ENCODE data around the gene SYT8.

Gene SYT8

DNA sequence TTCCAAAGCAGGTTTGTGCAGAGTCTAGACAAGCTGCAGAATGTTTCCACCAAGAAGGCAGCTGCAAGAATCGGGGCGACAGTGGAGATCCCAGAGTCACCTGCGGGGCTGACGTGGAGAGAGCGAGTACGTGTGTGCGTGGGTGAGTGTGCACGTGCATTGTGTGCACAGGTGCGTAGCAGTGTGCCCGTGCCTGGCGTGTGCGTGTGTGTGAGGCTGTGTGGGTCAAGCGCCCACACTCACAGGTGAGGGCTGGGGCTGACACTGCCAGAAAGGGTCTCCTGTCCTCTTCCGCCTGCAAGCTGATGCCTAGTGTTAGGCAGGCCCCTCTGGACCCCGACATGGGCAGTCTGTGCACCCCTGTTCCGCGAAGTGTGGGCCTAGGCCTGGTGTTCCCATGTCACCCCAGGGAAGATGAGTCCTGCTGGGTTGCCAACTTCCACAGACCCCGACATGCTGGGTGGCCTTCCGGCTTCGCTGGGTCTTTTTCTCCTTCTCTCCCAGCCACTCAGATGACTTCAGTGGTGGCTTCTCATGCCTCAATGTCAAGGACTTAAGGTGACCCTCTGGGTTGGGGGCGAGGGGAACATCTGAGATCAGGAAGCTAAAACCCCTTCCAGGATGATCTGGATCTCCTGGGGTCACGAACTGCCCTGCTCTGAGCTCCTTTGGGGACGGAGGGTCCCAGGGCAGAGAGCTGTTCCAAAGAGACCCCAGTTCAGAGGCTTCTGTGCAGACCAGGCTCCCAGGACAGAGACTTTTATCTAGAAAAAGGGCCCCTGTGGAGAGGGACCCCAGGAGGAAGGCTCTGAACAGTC is 10.4 kb upstream of the SYT8 start:
- Mint-ChIP-seq H3K4me1 (ENCODE audit: low read depth) (no peaks in the 10 kb centered on the region), H3K27ac (no peak overlapping the region), H3K4me3 (no peak overlapping the region), H3K27me3 (ENCODE audit: low read depth) (no peaks in the 10 kb centered on the region), H3K9me3 (peaks cover 4% of the 10 kb centered on the region), H3K36me3 (ENCODE audit: low read depth) (no peaks in the 10 kb centered on the region)
- DNase-seq (ENCODE audit: low spot score), result no peak

- Mint-ChIP-seq H3K27ac (no peak overlapping the region), H3K9me3 (peaks cover 3% of the 10 kb centered on the region), H3K36me3 (ENCODE audit: low read depth) (no peaks in the 10 kb centered on the region), H3K27me3 (ENCODE audit: low read depth) (no peaks in the 10 kb centered on the region), H3K4me1 (ENCODE audit: low read depth) (no peaks in the 10 kb centered on the region), H3K4me3 (no peak overlapping the region)
- no peak for DNase-seq (ENCODE audit: low spot score)
Observed at GRCh38 chr11:1825039-1825740, 9.6 kb upstream of the SYT8 start.

GRCh38 chr11:1825785-1826451 is 8.9 kb upstream of the SYT8 start:
- Mint-ChIP-seq H3K27me3 (ENCODE audit: low read depth) (no peaks in the 10 kb centered on the region), H3K27ac (no peak overlapping the region), H3K9me3 (no peaks in the 10 kb centered on the region)

GRCh38 chr11:1826552-1827094 is 8.2 kb upstream of the SYT8 start:
- H3K36me3 Mint-ChIP-seq (ENCODE audit: low read depth), result no peaks in the 10 kb centered on the region
- no peak for DNase-seq (ENCODE audit: low spot score)
- no peak overlapping the region for H3K4me3 Mint-ChIP-seq
- no peaks in the 10 kb centered on the region for H3K9me3 Mint-ChIP-seq
- no peak overlapping the region for H3K27ac Mint-ChIP-seq
- no peaks in the 10 kb centered on the region for H3K27me3 Mint-ChIP-seq (ENCODE audit: low read depth)
- H3K4me1 Mint-ChIP-seq (ENCODE audit: low read depth), result no peaks in the 10 kb centered on the region

More at GRCh38 chr11:1825785-1826451, 8.9 kb upstream of the SYT8 start:
- H3K4me3 Mint-ChIP-seq, result no peak overlapping the region
- DNase-seq (ENCODE audit: low spot score), result no peak
- H3K36me3 Mint-ChIP-seq (ENCODE audit: low read depth), result no peaks in the 10 kb centered on the region
- no peaks in the 10 kb centered on the region for H3K4me1 Mint-ChIP-seq (ENCODE audit: low read depth)

GRCh38 chr11:1827095-1827813 is 7.5 kb upstream of the SYT8 start:
- no peaks in the 10 kb centered on the region for H3K27me3 Mint-ChIP-seq (ENCODE audit: low read depth)
- peaks cover 3% of the 10 kb centered on the region for H3K4me1 Mint-ChIP-seq (ENCODE audit: low read depth)
- H3K9me3 Mint-ChIP-seq, result no peaks in the 10 kb centered on the region
- no peaks in the 10 kb centered on the region for H3K36me3 Mint-ChIP-seq (ENCODE audit: low read depth)
- H3K27ac Mint-ChIP-seq, result no peak overlapping the region
- no peak overlapping the region for H3K4me3 Mint-ChIP-seq
- DNase-seq (ENCODE audit: low spot score), result no peak

DNA sequence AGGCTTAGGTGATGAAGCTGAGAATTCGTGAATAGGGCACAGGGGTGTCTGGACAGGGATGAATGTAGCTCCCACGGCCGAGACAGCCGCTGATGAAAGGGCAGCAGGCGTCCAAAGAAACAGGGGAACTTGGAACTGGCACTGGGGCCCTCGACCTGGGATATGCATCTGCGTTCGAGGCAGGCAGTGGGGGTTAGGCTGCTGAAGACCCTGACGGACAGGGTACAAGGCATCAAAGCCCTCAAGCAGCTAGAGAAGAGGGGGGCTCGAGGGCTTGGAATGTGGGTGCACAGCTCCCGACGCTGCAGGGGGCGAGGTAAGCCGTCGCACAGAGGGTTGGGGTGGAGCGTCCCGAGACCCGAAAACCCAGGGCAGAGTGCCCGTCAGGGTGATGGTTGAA is 6.9 kb upstream of the SYT8 start:
- no peak overlapping the region for H3K27ac Mint-ChIP-seq
- DNase-seq (ENCODE audit: low spot score), result no peak
- no peak overlapping the region for H3K4me3 Mint-ChIP-seq
- H3K4me1 Mint-ChIP-seq (ENCODE audit: low read depth), result peaks cover 3% of the 10 kb centered on the region
- H3K36me3 Mint-ChIP-seq (ENCODE audit: low read depth), result no peaks in the 10 kb centered on the region
- no peaks in the 10 kb centered on the region for H3K9me3 Mint-ChIP-seq
- no peaks in the 10 kb centered on the region for H3K27me3 Mint-ChIP-seq (ENCODE audit: low read depth)

DNA sequence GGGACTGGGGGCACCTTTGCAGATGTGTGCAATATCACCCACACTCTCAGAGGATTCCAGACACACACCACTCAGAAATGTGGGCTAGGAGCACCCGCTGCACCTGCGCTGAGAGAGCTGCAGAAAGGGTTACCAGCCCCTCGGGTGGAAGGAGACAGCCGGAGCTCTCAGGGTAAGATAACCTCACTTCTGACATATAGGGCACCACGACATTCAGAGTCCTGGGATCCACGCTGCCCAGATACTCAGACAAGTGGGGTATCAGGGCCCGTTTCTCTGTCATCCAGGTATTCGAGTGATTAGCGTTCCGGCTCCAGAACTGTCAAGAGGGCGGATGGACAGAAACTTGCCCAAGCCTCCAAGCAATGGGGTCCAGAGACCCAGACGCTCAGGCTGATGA is 6.2 kb upstream of the SYT8 start:
- H3K36me3 Mint-ChIP-seq (ENCODE audit: low read depth), result no peaks in the 10 kb centered on the region
- H3K27me3 Mint-ChIP-seq (ENCODE audit: low read depth), result no peaks in the 10 kb centered on the region
- no peak overlapping the region for H3K27ac Mint-ChIP-seq
- DNase-seq (ENCODE audit: low spot score), result no peak
- H3K4me1 Mint-ChIP-seq (ENCODE audit: low read depth), result peaks cover 3% of the 10 kb centered on the region
- no peaks in the 10 kb centered on the region for H3K9me3 Mint-ChIP-seq
- H3K4me3 Mint-ChIP-seq, result no peak overlapping the region

- no peak for DNase-seq (ENCODE audit: low spot score)
- H3K4me3 Mint-ChIP-seq, result no peak overlapping the region
- no peak overlapping the region for H3K27ac Mint-ChIP-seq
- no peaks in the 10 kb centered on the region for H3K36me3 Mint-ChIP-seq (ENCODE audit: low read depth)
- H3K27me3 Mint-ChIP-seq (ENCODE audit: low read depth), result no peaks in the 10 kb centered on the region
- no peaks in the 10 kb centered on the region for H3K9me3 Mint-ChIP-seq
- H3K4me1 Mint-ChIP-seq (ENCODE audit: low read depth), result peaks cover 3% of the 10 kb centered on the region
Observed at GRCh38 chr11:1829039-1829820, 5.6 kb upstream of the SYT8 start.

DNA sequence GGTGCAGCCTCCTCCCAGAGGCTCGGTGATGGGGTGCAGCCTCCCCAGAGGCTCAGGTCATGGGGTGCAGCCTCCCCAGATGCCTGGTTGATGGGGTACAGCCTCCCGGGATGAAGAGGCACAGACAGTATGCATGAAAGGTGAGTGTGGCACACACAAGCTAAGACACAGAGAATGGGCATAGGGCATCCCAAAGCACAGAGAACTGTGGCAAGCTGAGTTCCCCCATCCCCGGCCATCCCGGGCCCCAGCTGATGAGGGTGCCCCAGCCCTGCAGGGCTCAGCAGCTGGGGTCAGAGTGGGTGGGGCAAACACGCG is 4.8 kb upstream of the SYT8 start:
- H3K27me3 Mint-ChIP-seq (ENCODE audit: low read depth), result no peaks in the 10 kb centered on the region
- H3K4me3 Mint-ChIP-seq, result no peak overlapping the region
- H3K27ac Mint-ChIP-seq, result no peak overlapping the region
- peaks cover 3% of the 10 kb centered on the region for H3K4me1 Mint-ChIP-seq (ENCODE audit: low read depth)
- no peak for DNase-seq (ENCODE audit: low spot score)
- no peaks in the 10 kb centered on the region for H3K36me3 Mint-ChIP-seq (ENCODE audit: low read depth)
- no peaks in the 10 kb centered on the region for H3K9me3 Mint-ChIP-seq

DNA sequence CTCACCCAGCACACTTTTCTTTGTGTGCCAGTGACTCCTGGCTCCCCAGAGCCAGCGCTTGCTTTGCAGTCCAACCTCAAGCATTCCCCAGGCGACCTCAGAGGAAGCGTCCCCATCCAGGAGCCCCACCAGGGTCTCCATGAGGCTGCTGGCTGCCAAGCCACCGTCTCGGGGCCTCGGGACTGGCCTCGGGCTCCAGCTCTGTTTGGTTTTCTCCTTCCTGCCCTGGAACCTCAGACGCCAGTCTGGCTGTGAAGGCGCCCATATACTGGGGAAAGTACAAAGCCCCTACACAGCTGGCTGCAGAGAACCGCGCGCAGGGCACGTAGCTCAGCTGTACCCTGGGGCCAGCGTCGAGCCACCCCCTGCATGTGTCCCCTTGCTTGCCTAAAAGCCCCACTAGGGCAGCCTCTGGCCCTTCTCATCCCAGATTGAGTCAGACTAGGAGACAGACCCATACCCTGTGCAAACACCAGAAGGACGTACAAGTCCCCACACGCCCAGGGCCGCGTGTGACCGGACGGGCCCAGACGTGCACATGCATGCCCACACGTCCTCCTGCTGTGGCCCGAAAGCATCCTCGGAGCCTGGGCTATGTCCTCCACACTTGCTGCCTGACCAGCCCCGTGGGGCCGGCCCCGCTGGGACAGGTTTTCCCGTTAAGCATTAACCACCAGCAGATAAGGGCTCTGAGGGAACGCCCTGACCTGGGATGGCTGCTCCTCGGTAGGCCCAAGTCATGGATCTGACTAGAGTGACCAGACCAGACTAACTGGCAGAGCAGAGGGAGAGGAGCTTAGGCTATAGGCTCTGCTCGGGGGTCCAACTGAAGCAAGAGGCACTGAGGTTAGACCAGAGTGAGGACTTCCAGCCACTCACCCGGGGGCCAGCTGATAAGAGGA is 4.2 kb upstream of the SYT8 start:
- no peak for DNase-seq (ENCODE audit: low spot score)
- Mint-ChIP-seq H3K27ac (no peak overlapping the region), H3K36me3 (ENCODE audit: low read depth) (no peaks in the 10 kb centered on the region), H3K27me3 (ENCODE audit: low read depth) (no peaks in the 10 kb centered on the region), H3K4me1 (ENCODE audit: low read depth) (peaks cover 3% of the 10 kb centered on the region), H3K9me3 (no peaks in the 10 kb centered on the region), H3K4me3 (no peak overlapping the region)

- Mint-ChIP-seq H3K27ac (no peak overlapping the region), H3K27me3 (ENCODE audit: low read depth) (no peaks in the 10 kb centered on the region), H3K4me3 (no peak overlapping the region), H3K9me3 (no peaks in the 10 kb centered on the region), H3K36me3 (ENCODE audit: low read depth) (no peaks in the 10 kb centered on the region), H3K4me1 (ENCODE audit: low read depth) (peaks cover 3% of the 10 kb centered on the region)
- DNase-seq (ENCODE audit: low spot score), result no peak
Observed at GRCh38 chr11:1831338-1832210, 3.2 kb upstream of the SYT8 start.
